ENCODE measurements around the gene C4orf50.
"Not testable (repeated sequence)": the region's sequence is repeated elsewhere in the genome, so short reads cannot be mapped to it uniquely, and the experiment has no call there.

C4orf50 gene

GRCh38 chr4:5965225-5965624, 53.0 kb downstream of the C4orf50 start:
- no peak for DNase-seq

GRCh38 chr4:5964030-5964429, 54.2 kb downstream of the C4orf50 start:
- no peak for DNase-seq

DNA sequence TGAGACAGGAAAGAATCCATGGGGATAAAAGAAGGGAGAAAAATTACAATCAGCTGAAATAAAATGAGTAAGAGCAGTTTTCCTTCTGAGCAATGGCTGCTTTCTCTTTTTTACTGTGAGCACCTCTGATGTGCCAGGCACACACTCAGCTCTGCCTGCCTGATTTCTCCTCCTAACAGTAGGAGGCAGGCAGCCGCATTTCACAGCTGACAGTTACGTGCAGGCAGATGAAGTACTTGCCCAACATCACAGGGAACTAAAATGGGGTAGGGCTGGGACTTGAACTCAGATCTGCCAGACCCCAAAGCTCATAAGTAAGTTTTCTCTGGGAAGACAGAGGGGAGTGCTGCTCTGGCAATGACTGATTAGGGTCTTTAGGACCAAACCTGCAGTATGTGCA, 54.6 kb downstream of the C4orf50 start:
- DNase-seq, result no peak

- no peak for DNase-seq
Observed at GRCh38 chr4:5962416-5962815, 55.8 kb downstream of the C4orf50 start.

DNA sequence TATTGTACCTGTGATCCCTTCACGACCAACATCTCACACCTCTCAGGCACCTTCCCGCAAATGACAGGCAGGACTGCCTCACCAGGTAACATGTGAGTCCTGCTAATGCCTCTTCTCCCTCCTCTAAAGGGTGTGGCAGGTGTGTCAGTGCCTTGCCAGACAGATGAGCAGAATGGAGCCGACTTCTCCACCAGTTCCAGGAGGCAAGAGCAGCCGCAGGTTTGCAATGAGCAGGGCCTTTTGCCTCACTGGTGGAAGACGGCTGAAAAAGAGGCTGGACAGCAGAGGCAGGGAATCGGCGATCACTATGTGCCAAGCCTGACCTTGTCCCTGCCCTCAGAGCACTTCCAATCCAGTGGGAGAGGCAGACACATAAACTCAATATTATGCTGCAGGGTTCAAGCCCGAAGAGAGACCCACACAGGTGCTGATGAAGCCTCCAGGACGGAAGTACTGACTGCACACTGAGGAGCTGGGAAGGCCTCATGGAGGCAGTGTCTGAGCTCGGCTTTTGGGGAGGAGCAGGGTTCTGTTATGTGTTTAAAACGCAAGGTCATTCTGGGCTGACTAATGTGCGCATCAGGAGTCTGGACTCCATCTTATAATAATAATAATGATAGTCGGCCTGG, 57.9 kb downstream of the C4orf50 start:
- DNase-seq, result no peak

DNA sequence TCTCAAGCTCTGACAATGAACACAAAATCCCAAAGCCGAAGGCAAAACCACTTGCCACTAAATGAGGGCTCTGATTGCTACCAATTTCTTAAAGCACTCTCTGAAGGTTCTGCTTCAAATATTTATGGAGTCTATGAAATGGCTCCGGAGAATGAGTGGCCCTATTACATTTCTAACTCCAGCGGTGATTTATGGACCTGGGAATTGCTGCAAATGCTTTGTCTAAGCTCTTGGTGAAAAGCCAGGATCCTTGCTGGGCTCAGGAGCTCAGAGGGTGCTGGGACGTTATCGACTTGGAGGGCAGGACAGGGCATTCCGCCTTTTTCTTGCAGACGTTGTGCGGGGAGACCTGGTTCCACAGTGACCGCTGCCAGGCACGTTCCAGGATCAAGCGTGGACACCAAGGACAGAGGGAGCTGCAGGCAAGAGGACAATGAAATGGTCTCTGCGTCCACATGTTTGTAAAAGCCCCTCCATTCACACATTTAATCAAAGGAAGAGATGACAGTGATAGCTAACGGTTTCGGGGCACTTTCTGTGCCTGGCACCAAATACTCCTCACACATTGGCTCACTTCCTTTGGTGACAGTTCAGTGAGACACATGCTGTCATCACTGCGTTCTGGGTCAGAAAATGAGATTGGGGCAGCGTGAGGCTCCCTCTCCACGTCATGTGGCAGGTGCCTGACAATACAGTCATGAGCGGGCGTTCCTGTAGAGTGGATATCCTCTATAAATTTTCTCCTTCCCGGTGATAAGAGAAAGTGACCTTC, 58.8 kb downstream of the C4orf50 start:
- no peak for DNase-seq

- no peak for DNase-seq
Observed at GRCh38 chr4:5958199-5958735, 60.0 kb downstream of the C4orf50 start.

DNA sequence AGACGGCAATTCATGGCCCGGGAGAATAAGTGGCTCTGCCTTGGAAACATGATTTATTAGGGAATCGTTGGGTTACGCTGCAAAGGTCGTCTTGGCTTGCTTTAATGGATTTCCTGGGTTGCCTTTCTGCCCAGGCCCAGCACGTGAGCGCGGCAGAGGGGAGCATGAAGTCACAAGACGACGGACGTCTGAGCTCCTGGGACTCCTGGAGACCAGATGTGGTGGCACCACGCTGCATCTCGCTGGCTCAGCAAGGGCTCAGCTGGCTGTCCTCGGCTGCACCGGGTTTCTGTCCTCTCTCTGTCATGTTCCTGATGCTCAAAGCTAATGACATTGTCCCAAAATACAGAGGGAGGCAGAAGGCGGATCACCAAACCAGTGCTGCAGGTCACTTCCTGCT, 61.2 kb downstream of the C4orf50 start:
- DNase-seq, result no peak

DNA sequence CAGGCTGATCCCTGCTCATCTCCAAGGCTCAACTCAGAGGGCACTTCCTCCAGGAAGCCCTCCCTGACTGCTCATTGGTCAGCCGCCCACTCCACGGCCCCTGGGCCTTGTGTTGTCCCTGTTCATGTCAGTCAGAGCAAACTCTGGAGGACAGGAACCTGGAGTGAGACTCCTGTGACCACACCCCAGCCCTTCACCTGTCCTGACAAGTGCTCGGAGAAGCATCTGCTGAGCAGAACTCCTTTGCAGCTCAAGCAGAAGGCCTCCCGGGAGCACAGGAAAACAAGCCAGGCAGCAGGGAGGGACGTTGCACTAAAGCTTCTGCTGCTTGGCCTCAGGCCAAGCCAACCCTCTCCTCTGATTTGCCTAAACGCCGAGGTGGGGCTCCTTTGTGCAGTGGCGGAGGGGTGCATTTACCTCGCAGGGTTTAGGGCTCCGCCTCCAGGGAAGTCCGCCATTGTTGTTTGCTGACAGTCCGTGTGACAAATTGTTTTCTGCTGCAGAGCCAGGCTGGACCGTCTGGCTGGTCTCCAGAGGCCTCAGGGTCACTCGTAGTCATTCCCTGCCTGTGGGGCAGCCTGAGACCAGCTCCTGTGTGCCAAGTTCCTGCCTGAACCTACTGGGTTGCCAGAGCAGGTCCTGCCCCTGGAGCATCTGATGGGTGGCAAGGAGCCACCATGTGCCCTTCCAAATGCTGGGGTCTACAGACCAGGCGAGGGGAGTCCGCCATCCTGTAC, 61.8 kb downstream of the C4orf50 start:
- DNase-seq, result no peak

DNA sequence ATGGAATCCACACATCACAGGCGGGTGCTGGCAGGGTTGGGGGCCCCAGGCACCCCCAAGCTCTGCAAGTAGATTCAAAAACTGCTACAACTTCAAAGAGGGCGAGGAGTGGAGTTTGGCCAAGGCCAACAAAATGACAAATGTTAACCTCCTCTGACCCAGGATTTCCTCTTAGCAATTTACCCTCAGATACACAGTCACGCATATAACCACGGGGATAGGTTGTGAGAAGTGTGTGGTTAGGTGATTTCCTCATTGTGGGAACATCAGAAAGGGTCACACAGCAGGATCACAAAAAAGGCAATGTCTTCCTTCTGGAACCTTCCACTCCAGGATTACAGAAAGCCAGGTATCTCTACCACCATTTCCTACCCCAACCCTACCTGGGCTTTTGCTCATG, 62.4 kb downstream of the C4orf50 start:
- DNase-seq, result no peak

DNA sequence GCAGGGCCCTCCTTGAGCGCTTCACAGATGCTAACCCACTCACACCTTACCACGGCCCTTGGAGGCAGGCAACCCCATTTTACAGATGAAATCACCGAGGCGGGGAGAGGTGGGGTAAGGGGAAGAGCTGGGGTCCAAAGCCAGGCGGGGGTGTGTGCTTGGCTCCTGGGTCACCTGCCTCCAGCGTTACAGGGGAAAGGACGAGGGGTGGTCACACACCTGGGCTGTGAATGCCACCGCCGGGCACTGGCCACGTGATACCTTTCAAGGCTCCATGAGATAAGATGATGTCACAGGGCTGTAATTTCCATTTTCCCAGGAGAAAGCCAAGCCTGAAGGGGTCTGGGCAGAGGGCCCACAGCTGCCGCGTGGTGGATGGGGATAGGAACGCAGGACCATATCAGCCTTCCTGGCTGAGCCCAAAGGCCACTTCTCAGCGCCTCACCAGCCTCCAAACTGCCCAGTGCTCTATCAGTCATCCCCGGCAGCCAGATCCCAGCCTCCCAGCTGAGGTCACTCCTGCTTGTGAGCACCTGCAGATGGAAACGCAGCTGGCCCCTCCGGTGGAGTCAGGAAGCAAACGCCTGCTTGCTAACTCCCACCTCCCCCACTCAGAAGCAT, 62.9 kb downstream of the C4orf50 start:
- no peak for DNase-seq

- DNase-seq, result no peak
Observed at GRCh38 chr4:5954056-5954760, 64.0 kb downstream of the C4orf50 start.

DNA sequence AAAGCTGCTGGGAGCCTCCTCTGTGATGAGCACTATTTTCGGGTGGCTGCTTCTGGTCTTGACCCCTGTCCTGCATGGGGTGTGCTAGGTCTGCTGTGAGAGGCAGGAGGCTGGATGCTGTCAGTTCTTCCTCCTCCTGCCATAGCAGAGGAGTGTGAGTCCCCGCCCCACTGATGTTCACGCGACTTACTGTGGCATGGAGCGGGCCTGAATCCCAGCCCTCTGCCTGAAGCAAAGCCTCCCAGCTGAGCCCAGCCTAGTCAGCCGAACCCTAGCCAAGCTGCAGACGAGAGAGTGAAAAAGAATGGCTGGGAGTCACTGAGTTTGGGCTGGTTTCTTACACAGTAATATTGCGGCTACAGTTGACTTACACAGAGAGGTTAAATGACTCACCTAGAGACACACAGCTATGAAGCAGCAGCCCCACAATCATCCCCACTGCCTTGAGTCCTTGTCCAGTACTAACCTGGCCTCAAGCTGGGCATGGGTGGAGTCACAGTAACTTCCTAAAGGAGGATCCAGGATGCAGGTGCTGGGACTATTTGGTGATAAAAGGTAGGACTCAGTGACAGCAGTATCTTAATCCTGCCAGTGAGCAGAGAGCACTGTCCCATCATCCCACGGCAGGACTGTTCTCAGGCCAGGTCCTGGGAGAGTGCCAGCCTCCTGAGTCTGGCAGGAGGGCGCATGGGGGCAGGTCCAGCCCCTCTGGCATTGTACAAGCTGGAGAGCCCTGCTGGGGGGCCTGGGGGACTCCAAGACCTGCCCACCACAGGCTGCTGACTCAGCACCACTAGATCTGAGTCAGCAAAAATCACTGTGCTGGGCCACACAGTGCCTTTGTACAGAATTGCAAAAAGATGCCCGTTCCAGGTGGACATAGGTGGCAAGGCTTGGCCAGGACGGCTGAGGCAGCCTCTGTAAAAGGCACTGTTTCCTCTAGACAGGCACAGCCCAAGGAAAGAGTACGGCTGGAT, 65.0 kb downstream of the C4orf50 start:
- no peak for DNase-seq

GRCh38 chr4:5952286-5952974, 65.8 kb downstream of the C4orf50 start:
- DNase-seq, result no peak

DNA sequence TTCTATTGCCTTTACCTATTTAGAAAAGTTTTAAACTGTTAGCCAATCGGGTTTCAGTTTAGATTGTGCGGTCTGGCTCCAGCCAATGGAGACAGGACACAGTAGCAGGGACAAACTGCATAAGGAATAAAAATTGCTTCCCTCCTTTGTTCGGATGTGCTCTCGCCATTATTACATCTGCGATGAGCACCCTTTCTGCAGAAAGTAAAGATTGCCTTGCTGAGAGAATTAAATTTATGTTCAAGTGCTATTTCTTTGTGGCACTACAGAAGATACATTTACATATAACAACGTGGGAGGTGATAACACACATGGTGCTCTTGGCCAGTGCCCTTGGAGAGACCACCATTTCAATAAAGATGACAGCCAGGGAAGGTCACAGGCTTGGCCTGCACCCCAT, 71.6 kb downstream of the C4orf50 start:
- not testable (repeated sequence) for DNase-seq

- no peak for DNase-seq
Observed at GRCh38 chr4:5945936-5946335, 72.3 kb downstream of the C4orf50 start.

DNA sequence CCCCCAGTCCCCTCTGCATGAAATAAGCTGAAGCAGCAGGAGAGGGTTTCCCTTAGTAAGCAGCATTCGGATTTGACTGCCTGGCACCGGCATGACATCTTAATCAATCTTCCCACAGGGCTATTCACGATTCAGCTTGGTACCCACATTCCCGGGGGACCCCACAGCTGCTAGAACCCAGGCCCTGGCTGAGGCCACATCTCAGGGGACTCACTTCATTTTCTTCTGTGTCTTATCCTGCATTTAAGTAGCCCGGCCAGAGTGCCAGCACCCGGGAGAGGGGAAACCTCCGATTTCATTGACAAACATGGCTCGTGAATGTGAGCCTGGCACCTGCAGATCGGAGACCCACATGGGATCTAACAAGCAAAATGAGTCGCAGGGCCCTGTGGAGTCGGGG, 73.1 kb downstream of the C4orf50 start:
- no peak for DNase-seq

DNA sequence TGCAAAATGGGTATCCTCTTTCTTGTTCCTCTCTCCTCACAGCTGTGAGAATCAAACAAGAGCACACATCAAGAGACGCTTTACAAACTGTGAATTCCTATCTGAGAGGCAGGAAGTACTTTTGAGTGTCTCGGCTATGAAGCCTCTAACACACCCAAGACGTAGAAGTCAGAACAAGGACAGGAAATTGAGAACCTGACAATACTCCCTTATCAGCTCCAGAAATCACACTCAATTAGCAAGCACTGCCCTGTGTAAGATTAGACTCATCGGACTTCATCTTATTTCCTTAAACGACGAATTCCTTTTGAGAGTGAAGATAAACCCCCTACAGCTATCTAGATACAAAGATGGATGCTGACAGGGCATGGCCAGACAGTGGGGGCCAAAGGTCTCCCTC, 74.7 kb downstream of the C4orf50 start:
- no peak for DNase-seq

GRCh38 chr4:5942947-5943346, 75.3 kb downstream of the C4orf50 start:
- no peak for DNase-seq

DNA sequence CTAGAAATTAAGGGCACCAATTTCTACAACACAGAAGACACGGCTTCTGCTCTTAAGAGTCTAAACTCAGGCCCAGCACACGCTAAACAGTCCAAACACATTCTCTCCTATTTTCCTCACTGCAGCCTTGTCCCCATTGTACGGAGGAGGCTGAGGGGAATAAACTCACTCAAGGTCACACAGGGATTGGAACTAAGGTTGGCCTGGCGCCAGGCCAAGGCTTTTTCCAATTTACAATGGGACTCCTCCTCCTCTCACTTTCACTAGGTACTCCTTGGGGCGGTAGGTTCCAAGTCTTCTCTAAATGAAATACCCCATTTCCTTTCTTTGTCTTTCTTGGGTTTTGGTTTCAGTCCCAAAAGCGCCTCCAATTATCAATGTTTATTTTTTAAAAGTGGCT, 76.6 kb downstream of the C4orf50 start:
- DNase-seq, result no peak
